ENCODE results near the gene PID1. TPM values are rescaled to one million over a fixed set of nuclear protein-coding genes. Genes with fewer than 3 reads are reported as not detected.

The PID1 gene
- total RNA-seq, 1 donor from 2014 or later, result 5.3 TPM

DNA sequence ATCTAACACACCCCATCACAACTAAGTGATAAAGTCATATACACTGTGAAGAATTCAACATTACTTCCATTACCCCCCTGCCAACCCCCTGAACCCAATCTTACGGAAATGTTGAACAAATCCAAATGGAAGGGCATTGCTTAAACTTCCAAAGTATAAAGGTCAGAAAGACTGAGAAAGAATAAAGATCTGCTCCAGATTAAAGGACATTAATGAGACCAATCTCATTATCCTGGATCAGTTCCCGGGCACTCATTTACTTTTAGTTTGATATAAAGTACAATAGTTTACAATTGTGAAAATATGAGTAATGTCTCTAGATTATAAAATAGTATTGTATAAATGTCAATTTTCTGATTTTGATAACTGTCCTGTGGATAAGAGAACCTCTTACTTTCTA is 229.4 kb downstream of the PID1 start:
- Mint-ChIP-seq H3K4me1 (ENCODE audit: low read depth, unreplicated experiment) (no peaks in the 10 kb centered on the region), H3K9me3 (ENCODE audit: unreplicated experiment) (no peaks in the 10 kb centered on the region), H3K36me3 (ENCODE audit: unreplicated experiment) (no peaks in the 10 kb centered on the region), H3K4me3 (ENCODE audit: unreplicated experiment) (no peak overlapping the region), H3K27ac (ENCODE audit: unreplicated experiment) (no peak overlapping the region), H3K27me3 (ENCODE audit: unreplicated experiment) (no peaks in the 10 kb centered on the region)
- no peak for DNase-seq
- TF ChIP-seq, protein P1, sequence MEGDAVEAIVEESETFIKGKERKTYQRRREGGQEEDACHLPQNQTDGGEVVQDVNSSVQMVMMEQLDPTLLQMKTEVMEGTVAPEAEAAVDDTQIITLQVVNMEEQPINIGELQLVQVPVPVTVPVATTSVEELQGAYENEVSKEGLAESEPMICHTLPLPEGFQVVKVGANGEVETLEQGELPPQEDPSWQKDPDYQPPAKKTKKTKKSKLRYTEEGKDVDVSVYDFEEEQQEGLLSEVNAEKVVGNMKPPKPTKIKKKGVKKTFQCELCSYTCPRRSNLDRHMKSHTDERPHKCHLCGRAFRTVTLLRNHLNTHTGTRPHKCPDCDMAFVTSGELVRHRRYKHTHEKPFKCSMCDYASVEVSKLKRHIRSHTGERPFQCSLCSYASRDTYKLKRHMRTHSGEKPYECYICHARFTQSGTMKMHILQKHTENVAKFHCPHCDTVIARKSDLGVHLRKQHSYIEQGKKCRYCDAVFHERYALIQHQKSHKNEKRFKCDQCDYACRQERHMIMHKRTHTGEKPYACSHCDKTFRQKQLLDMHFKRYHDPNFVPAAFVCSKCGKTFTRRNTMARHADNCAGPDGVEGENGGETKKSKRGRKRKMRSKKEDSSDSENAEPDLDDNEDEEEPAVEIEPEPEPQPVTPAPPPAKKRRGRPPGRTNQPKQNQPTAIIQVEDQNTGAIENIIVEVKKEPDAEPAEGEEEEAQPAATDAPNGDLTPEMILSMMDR (IDR thresholded peaks at IDR 0.05; ENCODE audit: partially characterized antibody, unreplicated experiment), result no peak

DNA sequence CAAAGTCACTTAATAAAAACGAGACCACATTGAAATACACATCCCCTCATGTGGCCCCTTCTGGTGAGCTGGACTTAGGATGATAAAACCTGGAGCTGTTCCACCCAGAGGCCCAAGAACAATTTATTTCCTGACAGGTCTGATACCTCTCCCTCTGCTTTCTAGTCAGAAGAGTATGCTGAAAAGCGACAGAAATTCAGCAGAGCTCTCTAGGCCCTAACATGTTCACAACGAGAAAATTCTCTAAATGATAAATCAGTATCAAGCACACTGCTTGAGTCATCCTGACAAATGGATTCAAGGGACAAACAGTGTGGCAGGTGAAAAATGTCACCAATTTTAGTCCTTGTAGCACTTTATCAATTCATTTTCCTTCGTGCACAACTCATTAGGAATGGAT is 233.5 kb downstream of the PID1 start:
- Mint-ChIP-seq H3K9me3 (ENCODE audit: unreplicated experiment) (no peaks in the 10 kb centered on the region), H3K4me1 (ENCODE audit: low read depth, unreplicated experiment) (no peaks in the 10 kb centered on the region), H3K36me3 (ENCODE audit: unreplicated experiment) (peaks cover 4% of the 10 kb centered on the region), H3K4me3 (ENCODE audit: unreplicated experiment) (no peak overlapping the region), H3K27me3 (ENCODE audit: unreplicated experiment) (no peaks in the 10 kb centered on the region), H3K27ac (ENCODE audit: unreplicated experiment) (no peak overlapping the region)
- TF ChIP-seq, protein P1 (IDR thresholded peaks at IDR 0.05; ENCODE audit: partially characterized antibody, unreplicated experiment), result no peak
- DNase-seq, result no peak

DNA sequence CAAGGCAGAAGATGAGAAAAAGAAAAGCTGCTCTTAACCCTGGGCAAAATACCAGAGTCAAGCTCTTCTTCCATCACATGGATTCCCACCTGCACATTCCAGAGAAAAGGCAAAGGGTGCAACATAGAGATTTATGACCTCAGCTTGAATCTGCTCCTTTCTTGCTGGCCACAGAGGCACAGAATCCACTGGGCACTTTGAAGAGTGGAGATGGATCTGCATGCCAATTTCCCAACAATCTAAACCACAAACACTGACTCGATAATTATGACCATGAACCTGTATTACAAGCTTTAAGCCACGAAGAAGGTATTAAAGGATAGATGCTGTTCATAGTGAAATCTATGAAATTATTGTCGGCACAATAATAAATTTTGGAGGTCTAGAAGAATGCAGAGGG is 237.3 kb downstream of the PID1 start:
- Mint-ChIP-seq H3K9me3 (ENCODE audit: unreplicated experiment) (no peaks in the 10 kb centered on the region), H3K36me3 (ENCODE audit: unreplicated experiment) (peaks cover 4% of the 10 kb centered on the region), H3K27ac (ENCODE audit: unreplicated experiment) (no peak overlapping the region), H3K4me1 (ENCODE audit: low read depth, unreplicated experiment) (no peaks in the 10 kb centered on the region), H3K4me3 (ENCODE audit: unreplicated experiment) (no peak overlapping the region), H3K27me3 (ENCODE audit: unreplicated experiment) (no peaks in the 10 kb centered on the region)
- DNase-seq, result no peak
- TF ChIP-seq, protein P1 (IDR thresholded peaks at IDR 0.05; ENCODE audit: partially characterized antibody, unreplicated experiment), result no peak

DNA sequence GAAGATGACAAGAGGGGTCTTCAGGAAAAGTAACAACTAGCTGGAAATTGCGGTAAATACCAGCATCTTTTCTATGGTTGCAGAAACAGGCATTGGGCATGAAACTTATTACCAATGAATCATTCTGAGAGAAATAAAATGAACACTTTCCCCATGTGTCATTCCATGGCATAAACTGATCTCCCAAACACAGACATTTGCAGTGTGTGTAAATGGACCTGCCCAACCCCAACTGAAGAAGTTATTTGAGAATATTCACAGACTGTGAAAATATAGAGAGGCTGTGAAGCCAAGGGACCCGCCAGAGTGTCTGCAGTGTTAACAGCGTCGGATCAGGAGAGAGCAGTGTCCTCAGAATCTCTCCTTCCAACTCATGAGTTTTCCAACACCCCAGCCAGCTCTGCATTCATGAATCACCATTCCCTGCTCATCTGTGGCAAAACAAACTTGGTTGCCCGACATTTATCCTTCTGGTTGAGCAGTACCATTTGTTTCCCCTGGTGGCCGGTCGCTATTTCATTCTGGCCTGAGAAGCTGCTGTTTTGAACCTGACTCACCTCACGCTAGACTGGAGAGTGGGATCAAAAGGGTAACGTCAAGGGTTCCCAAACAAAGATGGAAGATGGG is 238.4 kb downstream of the PID1 start:
- TF ChIP-seq, protein P1 (IDR thresholded peaks at IDR 0.05; ENCODE audit: partially characterized antibody, unreplicated experiment), result no peak
- H3K9me3 Mint-ChIP-seq (ENCODE audit: unreplicated experiment), result no peaks in the 10 kb centered on the region

DNA sequence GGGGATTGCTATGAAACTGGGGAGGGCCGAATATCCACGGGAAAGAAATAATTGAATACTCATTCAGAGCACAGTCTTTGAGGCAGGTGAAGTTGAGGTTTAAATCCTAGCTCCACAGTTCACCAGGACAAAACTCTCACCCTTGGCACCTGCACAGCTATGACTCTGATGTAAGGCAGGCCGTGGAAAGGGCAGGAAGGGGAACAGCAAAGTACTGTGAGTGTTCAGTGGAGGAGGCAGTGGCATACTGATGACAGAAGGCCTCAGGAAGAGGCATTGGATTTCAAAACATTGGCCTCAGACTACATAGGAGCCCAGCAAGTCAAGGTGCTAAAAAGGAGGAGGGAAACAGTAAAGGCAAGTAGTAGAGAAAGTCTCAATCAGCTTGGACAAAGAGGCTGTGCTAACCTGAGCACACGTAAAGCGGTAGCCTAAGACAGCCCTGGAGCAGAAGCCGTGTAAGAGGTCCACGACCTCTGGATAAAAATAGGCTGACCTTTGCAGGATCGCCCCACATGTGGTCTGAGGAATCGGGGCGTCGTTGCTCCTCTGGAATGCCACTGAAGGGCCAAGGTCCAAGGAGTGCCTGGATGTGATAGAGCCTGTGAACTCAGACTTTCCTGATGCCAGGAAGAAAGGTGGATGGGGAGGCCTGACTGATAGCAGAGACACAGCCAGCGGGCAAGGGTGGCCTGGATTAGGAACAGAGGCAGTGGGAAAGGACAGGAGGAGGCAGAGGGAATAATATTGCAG is 243.6 kb downstream of the PID1 start:
- TF ChIP-seq, protein P1 (IDR thresholded peaks at IDR 0.05; ENCODE audit: partially characterized antibody, unreplicated experiment), result no peak
- H3K27ac Mint-ChIP-seq (ENCODE audit: unreplicated experiment), result no peak overlapping the region
- H3K27me3 Mint-ChIP-seq (ENCODE audit: unreplicated experiment), result no peaks in the 10 kb centered on the region
- no peaks in the 10 kb centered on the region for H3K36me3 Mint-ChIP-seq (ENCODE audit: unreplicated experiment)
- no peaks in the 10 kb centered on the region for H3K9me3 Mint-ChIP-seq (ENCODE audit: unreplicated experiment)
- no peaks in the 10 kb centered on the region for H3K4me1 Mint-ChIP-seq (ENCODE audit: low read depth, unreplicated experiment)
- no peak overlapping the region for H3K4me3 Mint-ChIP-seq (ENCODE audit: unreplicated experiment)
- DNase-seq, result no peak

More for the DNA sequence above, 238.4 kb downstream of the PID1 start:
- H3K36me3 Mint-ChIP-seq (ENCODE audit: unreplicated experiment), result peaks cover 4% of the 10 kb centered on the region
- no peaks in the 10 kb centered on the region for H3K27me3 Mint-ChIP-seq (ENCODE audit: unreplicated experiment)
- no peak overlapping the region for H3K27ac Mint-ChIP-seq (ENCODE audit: unreplicated experiment)
- no peaks in the 10 kb centered on the region for H3K4me1 Mint-ChIP-seq (ENCODE audit: low read depth, unreplicated experiment)
- no peak for DNase-seq
- no peak overlapping the region for H3K4me3 Mint-ChIP-seq (ENCODE audit: unreplicated experiment)
